DOHH2 (cell line): ENCODE data around the gene TMEM126A.

Experiments
- EZH2phosphoT487 ChIP-seq: fragments of 200-600 bp; sonication (generic); IDR thresholded peaks from 2 replicates; pipeline ENCODE4 v1.6.1; 2017; ENCODE audit warnings: borderline replicate concordance, mild to moderate bottlenecking, antibody characterized with exemption, low read length, moderate library complexity, mixed read lengths
- TF ChIP-seq, protein P1 (sequence below): fragments of 200-600 bp; sonication (generic); IDR thresholded peaks from one replicate; pipeline ENCODE4 v1.5.1; 2014; ENCODE audit warnings: antibody characterized with exemption, mild to moderate bottlenecking, low read depth, low read length; ENCODE audit not compliant: poor library complexity, severe bottlenecking

DNA sequence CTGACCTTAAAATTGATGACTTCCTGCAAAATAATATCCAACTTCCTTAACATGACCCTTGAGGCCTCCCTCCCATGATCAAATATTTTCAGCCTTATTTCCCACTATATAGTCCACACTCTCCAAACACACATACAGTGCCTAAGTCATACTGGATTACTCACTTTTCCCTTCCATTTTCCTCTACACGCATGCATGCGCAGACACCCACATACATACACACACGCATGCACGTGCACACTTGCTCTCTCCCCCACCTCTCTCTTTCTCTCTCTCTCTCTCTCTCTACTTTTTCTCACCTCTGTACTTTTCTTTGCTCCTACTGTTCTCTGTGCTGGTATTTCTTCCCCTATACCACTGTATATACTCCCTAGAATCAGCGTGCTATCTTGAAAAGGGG lies 48.7 kb upstream of the TMEM126A start:
- TF ChIP-seq, protein P1, sequence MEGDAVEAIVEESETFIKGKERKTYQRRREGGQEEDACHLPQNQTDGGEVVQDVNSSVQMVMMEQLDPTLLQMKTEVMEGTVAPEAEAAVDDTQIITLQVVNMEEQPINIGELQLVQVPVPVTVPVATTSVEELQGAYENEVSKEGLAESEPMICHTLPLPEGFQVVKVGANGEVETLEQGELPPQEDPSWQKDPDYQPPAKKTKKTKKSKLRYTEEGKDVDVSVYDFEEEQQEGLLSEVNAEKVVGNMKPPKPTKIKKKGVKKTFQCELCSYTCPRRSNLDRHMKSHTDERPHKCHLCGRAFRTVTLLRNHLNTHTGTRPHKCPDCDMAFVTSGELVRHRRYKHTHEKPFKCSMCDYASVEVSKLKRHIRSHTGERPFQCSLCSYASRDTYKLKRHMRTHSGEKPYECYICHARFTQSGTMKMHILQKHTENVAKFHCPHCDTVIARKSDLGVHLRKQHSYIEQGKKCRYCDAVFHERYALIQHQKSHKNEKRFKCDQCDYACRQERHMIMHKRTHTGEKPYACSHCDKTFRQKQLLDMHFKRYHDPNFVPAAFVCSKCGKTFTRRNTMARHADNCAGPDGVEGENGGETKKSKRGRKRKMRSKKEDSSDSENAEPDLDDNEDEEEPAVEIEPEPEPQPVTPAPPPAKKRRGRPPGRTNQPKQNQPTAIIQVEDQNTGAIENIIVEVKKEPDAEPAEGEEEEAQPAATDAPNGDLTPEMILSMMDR = no peak
- TF ChIP-seq EZH2phosphoT487 = no peak
